Measurements from ENCODE around the gene PALLD. TPM values are rescaled to one million over a fixed set of nuclear protein-coding genes. Genes with fewer than 3 reads are reported as not detected.

PALLD gene
- total and polyA plus RNA-seq, 2 of the 8 experiments (the other 6 are each of a cell fraction or from before 2014, with no cell fraction given): 10.5 to 25.0 TPM

DNA sequence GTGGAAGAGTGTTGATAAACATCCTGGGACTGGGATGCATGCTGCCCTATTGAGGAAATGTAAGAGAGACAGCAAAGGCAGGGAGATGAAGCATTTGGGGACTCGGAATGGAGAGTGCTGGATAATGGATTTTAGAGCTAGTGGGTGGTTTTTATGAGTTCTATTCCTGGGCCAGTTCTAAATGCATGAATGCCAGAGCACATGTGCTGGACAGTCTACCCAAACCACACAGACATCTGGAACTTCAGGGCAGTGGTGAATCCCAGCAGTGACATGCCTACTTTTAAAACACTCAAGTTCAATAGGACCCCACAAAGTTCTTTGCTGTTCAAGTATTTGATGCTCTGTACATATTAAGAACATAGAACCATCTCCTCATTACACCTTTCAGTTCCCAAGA lies 379.3 kb downstream of the PALLD start:
- Histone ChIP-seq H3K79me2 (ENCODE audit: control insufficient read depth in 1 of 2, insufficient read depth in 2 of 2, low read length in 2 of 2) (no peaks in the 10 kb centered on the region), H3K4me1 (replicated peaks in 1 of 4; ENCODE audit: control insufficient read depth in 3 of 4, insufficient read depth in 4 of 4, low read length in 3 of 4) (peaks cover 0 to 3% (median 0%) of the 10 kb centered on the region in 4 experiments; a peak in 2 of 7 replicates), H3K4ac (replicated peaks; ENCODE audit: insufficient read length, low read depth, low read length) (no peak overlapping the region), H3K56ac (replicated peaks; ENCODE audit: insufficient read length, low read depth, low read length) (no peak overlapping the region), H2BK5ac (ENCODE audit: low read depth, low read length) (no peak overlapping the region), H4K5ac (ENCODE audit: insufficient read length, low read depth, low read length) (no peak overlapping the region), H3K9me3 (ENCODE audit: insufficient read depth in 2 of 2, low read depth in 1 of 2, low read length in 1 of 2) (no peaks in the 10 kb centered on the region), H2BK20ac (ENCODE audit: low read length) (no peak overlapping the region), H3K9ac (replicated peaks in 1 of 4; ENCODE audit: extremely low read depth in 1 of 4, low read depth in 3 of 4, low read length in 3 of 4) (no peak overlapping the region), H3K27ac (ENCODE audit: low read depth, low read length) (no peak overlapping the region), H3K4me2 (ENCODE audit: insufficient read depth in 1 of 2, low read depth in 2 of 2, low read length in 2 of 2) (no peak overlapping the region), H3K18ac (ENCODE audit: extremely low read depth, low read length) (no peak overlapping the region), H2BK12ac (ENCODE audit: low read depth, low read length) (no peak overlapping the region), H3K79me1 (ENCODE audit: low read depth, low read length) (no peaks in the 10 kb centered on the region), H3K36me3 (ENCODE audit: control insufficient read depth in 2 of 4, insufficient read depth in 4 of 4, low read length in 3 of 4) (no peaks in the 10 kb centered on the region), H4K8ac (ENCODE audit: extremely low read depth, insufficient read depth, low read length) (no peak overlapping the region), H4K91ac (replicated peaks; ENCODE audit: insufficient read length, low read length) (no peak overlapping the region), H4K20me1 (replicated peaks in 1 of 2; ENCODE audit: control insufficient read depth in 1 of 2, insufficient read depth in 2 of 2, low read length in 2 of 2) (no peaks in the 10 kb centered on the region), H2BK120ac (replicated peaks; ENCODE audit: low read depth, low read length) (no peak overlapping the region), H2AK5ac (ENCODE audit: low read depth, low read length) (no peak overlapping the region), H2AFZ (ENCODE audit: low read length) (no peak overlapping the region), H3K14ac (ENCODE audit: insufficient read length) (no peak overlapping the region), H3K23me2 (ENCODE audit: low read depth, low read length) (peaks cover 2% of the 10 kb centered on the region; the same call in 1 of the 2 replicates), H3K4me3 (ENCODE audit: extremely low read depth in 1 of 4, insufficient read depth in 2 of 4, low read depth in 3 of 4, low read length in 4 of 4) (no peak overlapping the region), H3K23ac (ENCODE audit: insufficient read length) (no peak overlapping the region), H3K27me3 (replicated peaks in 1 of 4; ENCODE audit: control insufficient read depth in 3 of 4, extremely low read depth in 1 of 4, insufficient read depth in 3 of 4, low read length in 3 of 4) (peaks cover 0 to 14% (median 3%) of the 10 kb centered on the region in 4 experiments; a peak in 6 of 7 replicates), H2BK15ac (ENCODE audit: low read length) (no peak overlapping the region)
- POLR2A ChIA-PET (ENCODE audit: partially characterized antibody): interaction anchor here (1.1 kb wide), 1 partner anchor 9 kb away, joined by 4 read pairs; no protein-coding TSS in a partner anchor
- no peak for DNase-seq (ENCODE audit: low read depth in 1 of 2, low spot score in 2 of 2)
- FAIRE-seq: no peak
- CTCF ChIA-PET (ENCODE audit: partially characterized antibody): interaction anchor here (0.6 to 3.4 kb wide), 8 partner anchors 11 to 761 kb away, joined by 3 to 18 read pairs (median 4); no protein-coding TSS in a partner anchor
- WGBS, 2 experiments (ENCODE audit: extremely low coverage in 1 of 2, insufficient coverage in 1 of 2, insufficient read length in 1 of 2, insufficient replicate concordance in 2 of 2, low coverage in 1 of 2, low lambda C conversion rate in 2 of 2, missing lambda C conversion rate in 1 of 2): 88% methylated on average over 1 of the region's 1 CpG; no CpG with 5 or more reads in 1 of the 2 experiments
- no peak for TF ChIP-seq RNF2 (IDR thresholded peaks at IDR 0.05; ENCODE audit: borderline replicate concordance, low read depth, low read length, missing control alignments, poor library complexity, severe bottlenecking)
- TF ChIP-seq GABPA (IDR thresholded peaks at IDR 0.05; ENCODE audit: borderline replicate concordance, insufficient read depth, low read length): no peak
- TF ChIP-seq CTBP2 (IDR thresholded peaks at IDR 0.05; ENCODE audit: borderline replicate concordance, insufficient read depth, insufficient read length, low read length): no peak

Data from H1 (cell line).